ENCODE data around the gene TMEM218.
"Not testable (repeated sequence)": the region's sequence is repeated elsewhere in the genome, so short reads cannot be mapped to it uniquely, and the experiment has no call there.

TMEM218 gene

GRCh38 chr11:125075242-125075625, 36.2 kb downstream of the TMEM218 start:
- DNase-seq, result no peak

- no peak for DNase-seq
These were observed 36.8 kb downstream of the TMEM218 start for GRCh38 chr11:125074511-125075241.

- DNase-seq, result no peak
These were observed 37.6 kb downstream of the TMEM218 start for GRCh38 chr11:125073616-125074483.

GRCh38 chr11:125072961-125073590, 38.4 kb downstream of the TMEM218 start:
- no peak for DNase-seq

GRCh38 chr11:125072218-125072960, 39.0 kb downstream of the TMEM218 start:
- DNase-seq, result no peak

GRCh38 chr11:125071846-125072217, 39.6 kb downstream of the TMEM218 start:
- no peak for DNase-seq

GRCh38 chr11:125071435-125071834, 40.0 kb downstream of the TMEM218 start:
- peak; percentile 17 for DNase-seq

GRCh38 chr11:125070699-125071254, 40.6 kb downstream of the TMEM218 start:
- peak; percentile 27 for DNase-seq

- peak; percentile 44 for DNase-seq
These were observed 41.6 kb downstream of the TMEM218 start for GRCh38 chr11:125069796-125070195.

- no peak for DNase-seq
These were observed 42.4 kb downstream of the TMEM218 start for GRCh38 chr11:125069008-125069407.

GRCh38 chr11:125068368-125068767, 43.1 kb downstream of the TMEM218 start:
- no peak for DNase-seq

GRCh38 chr11:125064070-125064469, 47.4 kb downstream of the TMEM218 start:
- no peak for DNase-seq

GRCh38 chr11:125063429-125064043, 47.9 kb downstream of the TMEM218 start:
- peak; percentile 2 for DNase-seq

GRCh38 chr11:125062931-125063428, 48.4 kb downstream of the TMEM218 start, which contains the start of gene SLC37A2:
Gene SLC37A2, plus strand, starts transcription at chr11:125063305. Its CDS starts 63 bp downstream, at chr11:125063368.
- peak; percentile 56 for DNase-seq

GRCh38 chr11:125062218-125062930, 49.1 kb downstream of the TMEM218 start:
- peak; percentile 2 for DNase-seq

GRCh38 chr11:125061281-125061680, 50.1 kb downstream of the TMEM218 start:
- DNase-seq, result no peak

GRCh38 chr11:125057693-125058016, 53.8 kb downstream of the TMEM218 start:
- no peak for DNase-seq

GRCh38 chr11:125056931-125057692, 54.3 kb downstream of the TMEM218 start:
- DNase-seq, result no peak

- not testable (repeated sequence) for DNase-seq
These were observed 55.3 kb downstream of the TMEM218 start for GRCh38 chr11:125056111-125056510.

GRCh38 chr11:125055107-125055715, 56.2 kb downstream of the TMEM218 start:
- no peak for DNase-seq

Measured in fibroblast of skin of scalp (primary cell).